Neural crest cell (in vitro differentiated cells): Measurements from ENCODE around the gene KCNG4. TPM values are rescaled to one million over a fixed set of nuclear protein-coding genes. Genes with fewer than 3 reads are reported as not detected.
"Not testable (repeated sequence)": the region's sequence is repeated elsewhere in the genome, so short reads cannot be mapped to it uniquely, and the experiment has no call there.

Experiments used
- DNase-seq: peaks from one replicate; pipeline ENCODE4 v3.0.0; 2021; ENCODE audit warnings: low read depth, mixed read lengths, low spot score
- H3K27ac Mint-ChIP-seq: one replicate; pipeline ENCODE4 v1.8.0; 2021; ENCODE audit warnings: mild to moderate bottlenecking, mixed read lengths; ENCODE audit not compliant: unreplicated experiment
- H3K27me3 Mint-ChIP-seq: 2 replicates; pipeline ENCODE4 v1.8.0; 2021; ENCODE audit warnings: low read depth, mild to moderate bottlenecking, mixed read lengths
- H3K36me3 Mint-ChIP-seq: 2 replicates; pipeline ENCODE4 v1.8.0; 2021; ENCODE audit warnings: low read depth, mild to moderate bottlenecking, mixed read lengths
- H3K4me1 Mint-ChIP-seq: 2 replicates; pipeline ENCODE4 v1.8.0; 2021; ENCODE audit warnings: mixed read lengths
- H3K4me3 Mint-ChIP-seq: one replicate; pipeline ENCODE4 v1.8.0; 2021; ENCODE audit warnings: mild to moderate bottlenecking, mixed read lengths
- H3K9me3 Mint-ChIP-seq: 2 replicates; pipeline ENCODE4 v1.8.0; 2021; ENCODE audit warnings: mixed read lengths
- CTCF ChIP-seq: fragments of 200-600 bp; sonication (generic); conservative IDR thresholded peaks from 2 replicates; pipeline ENCODE4 v1.5.0; 2021; ENCODE audit warnings: antibody characterized with exemption, mild to moderate bottlenecking
- total RNA-seq: library from RNA; stranded (reverse); gene quantifications from 2 replicates; pipeline ENCODE4 v1.2.1, GENCODE V29; 2021

Gene KCNG4
- total RNA-seq, 1 donor from 2014 or later = not detected

- no peak for DNase-seq
- Mint-ChIP-seq H3K4me1 (peaks cover 11% of the 10 kb centered on the region), H3K27me3 (no peaks in the 10 kb centered on the region), H3K36me3 (no peaks in the 10 kb centered on the region), H3K9me3 (no peaks in the 10 kb centered on the region), H3K27ac (no peak overlapping the region), H3K4me3 (no peak overlapping the region)
- TF ChIP-seq CTCF = no peak
These were observed 21.5 kb downstream of the KCNG4 start for GRCh38 chr16:84218176-84218823.

GRCh38 chr16:84216144-84216543 lies 23.7 kb downstream of the KCNG4 start:
- H3K27ac Mint-ChIP-seq, H3K4me3 Mint-ChIP-seq, H3K9me3 Mint-ChIP-seq, H3K27me3 Mint-ChIP-seq, H3K36me3 Mint-ChIP-seq, DNase-seq: not testable (repeated sequence)
- peaks cover 11% of the 10 kb centered on the region for H3K4me1 Mint-ChIP-seq

- Mint-ChIP-seq H3K27ac (peak overlapping the region; percentile 31), H3K9me3 (no peaks in the 10 kb centered on the region), H3K27me3 (no peaks in the 10 kb centered on the region), H3K36me3 (no peaks in the 10 kb centered on the region), H3K4me1 (peaks cover 11% of the 10 kb centered on the region), H3K4me3 (no peak overlapping the region)
- no peak for DNase-seq
- no peak for TF ChIP-seq CTCF
These were observed 24.3 kb downstream of the KCNG4 start for GRCh38 chr16:84215531-84215930.

GRCh38 chr16:84214451-84215066 lies 25.3 kb downstream of the KCNG4 start:
- Mint-ChIP-seq H3K9me3 (no peaks in the 10 kb centered on the region), H3K4me1 (peaks cover 11% of the 10 kb centered on the region), H3K36me3 (no peaks in the 10 kb centered on the region), H3K27me3 (no peaks in the 10 kb centered on the region), H3K4me3 (no peak overlapping the region), H3K27ac (no peak overlapping the region)
- DNase-seq = no peak
- TF ChIP-seq CTCF = no peak

- Mint-ChIP-seq H3K4me1 (no peaks in the 10 kb centered on the region), H3K27ac (no peak overlapping the region), H3K9me3 (no peaks in the 10 kb centered on the region), H3K36me3 (no peaks in the 10 kb centered on the region), H3K4me3 (no peak overlapping the region), H3K27me3 (no peaks in the 10 kb centered on the region)
- DNase-seq = no peak
- no peak for TF ChIP-seq CTCF
These were observed 27.2 kb downstream of the KCNG4 start for GRCh38 chr16:84212631-84213030.

- no peak for DNase-seq
- Mint-ChIP-seq H3K4me1 (no peaks in the 10 kb centered on the region), H3K9me3 (no peaks in the 10 kb centered on the region), H3K27ac (no peak overlapping the region), H3K27me3 (no peaks in the 10 kb centered on the region), H3K4me3 (no peak overlapping the region), H3K36me3 (no peaks in the 10 kb centered on the region)
- TF ChIP-seq CTCF = no peak
These were observed 27.7 kb downstream of the KCNG4 start for GRCh38 chr16:84212154-84212553.
